Renal pelvis (tissue), 4 donors: ENCODE measurements around the gene PLD1. TPM values are rescaled to one million over a fixed set of nuclear protein-coding genes. Genes with fewer than 3 reads are reported as not detected.
A peak's percentile ranks its signal among the peaks of the same experiment; 100 is the strongest.

Experiments
- DNase-seq: peaks from one replicate; pipeline ENCODE4 v3.0.0-alpha.2; 2013
- polyA plus RNA-seq, 3 donors: library from polyadenylated mRNA; unstranded; fragments of 120-200 nt; gene quantifications; one replicate each; pipeline ENCODE4 v1.2.1, GENCODE V29; 2013; ENCODE audit not compliant: insufficient read length in 3 of 3

Gene PLD1
- polyA plus RNA-seq, 3 donors: 10.5 to 15.0 (median 11.0) TPM

- DNase-seq: no peak
Observed at GRCh38 chr3:171840811-171841619, 30.7 kb upstream of the PLD1 start.

GRCh38 chr3:171840445-171840810 lies 30.1 kb upstream of the PLD1 start:
- no peak for DNase-seq

DNA sequence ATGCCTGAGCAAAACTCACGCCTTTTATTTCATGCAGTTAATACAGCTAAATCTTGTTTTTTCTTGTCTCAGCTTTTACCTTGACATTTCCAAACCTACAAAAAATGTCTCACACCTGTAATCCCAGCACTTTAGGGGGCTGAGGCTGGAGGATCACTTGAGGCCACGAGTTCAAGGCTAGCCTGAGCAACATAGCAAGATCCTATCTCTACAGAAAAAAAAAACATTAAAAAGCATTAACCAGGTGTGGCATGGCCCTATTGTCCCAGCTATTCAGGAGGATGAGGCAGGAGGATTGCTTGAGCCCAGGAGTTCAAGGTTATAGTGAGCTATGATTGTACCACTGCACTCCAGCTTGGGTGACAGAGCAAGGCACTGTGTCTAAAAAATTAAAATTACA lies 29.0 kb upstream of the PLD1 start:
- no peak for DNase-seq

GRCh38 chr3:171838218-171838720 lies 28.0 kb upstream of the PLD1 start:
- peak; percentile 49 for DNase-seq

GRCh38 chr3:171837698-171838097 lies 27.4 kb upstream of the PLD1 start:
- no peak for DNase-seq

DNA sequence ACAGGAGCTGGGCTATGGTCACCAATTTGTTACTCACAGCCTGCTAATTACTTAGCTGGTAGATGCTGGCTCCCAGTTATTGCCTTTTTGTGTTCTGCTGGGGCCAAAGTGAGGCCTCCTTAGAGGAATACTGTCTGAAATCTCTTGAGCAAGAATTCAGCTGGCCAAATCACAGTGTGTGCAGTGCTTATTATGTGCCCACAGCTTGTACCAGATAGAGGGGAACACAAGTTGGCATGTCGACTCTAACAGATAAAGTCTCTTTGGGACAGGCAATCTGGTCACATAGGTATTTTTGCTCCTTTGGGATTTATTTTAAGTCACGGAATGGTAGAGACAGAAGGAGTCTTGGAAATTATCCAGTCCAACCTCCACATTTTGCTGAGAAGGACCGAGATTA lies 26.6 kb upstream of the PLD1 start:
- no peak for DNase-seq

- DNase-seq: no peak
Observed at GRCh38 chr3:171835613-171836012, 25.3 kb upstream of the PLD1 start.

DNA sequence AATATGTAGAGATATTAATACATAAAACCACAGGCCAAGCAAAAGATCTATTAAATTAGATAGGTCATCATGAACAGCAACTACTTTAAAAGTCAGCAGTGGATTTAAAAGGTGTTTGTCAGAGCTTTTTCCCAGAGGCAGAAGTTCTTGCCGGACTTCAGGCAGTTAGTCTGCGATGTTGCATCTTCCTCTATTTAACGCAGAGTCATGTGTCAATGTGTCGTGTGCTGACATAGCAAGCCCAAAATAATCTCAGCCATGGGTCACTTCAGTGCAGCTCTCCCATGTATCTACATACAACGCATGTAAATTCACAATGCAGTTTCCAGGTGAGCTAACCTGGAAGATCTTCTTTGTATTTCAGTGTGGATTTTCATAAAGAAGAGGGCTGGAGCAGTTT lies 24.8 kb upstream of the PLD1 start:
- DNase-seq: no peak

GRCh38 chr3:171834461-171834801 lies 24.1 kb upstream of the PLD1 start:
- DNase-seq: no peak

DNA sequence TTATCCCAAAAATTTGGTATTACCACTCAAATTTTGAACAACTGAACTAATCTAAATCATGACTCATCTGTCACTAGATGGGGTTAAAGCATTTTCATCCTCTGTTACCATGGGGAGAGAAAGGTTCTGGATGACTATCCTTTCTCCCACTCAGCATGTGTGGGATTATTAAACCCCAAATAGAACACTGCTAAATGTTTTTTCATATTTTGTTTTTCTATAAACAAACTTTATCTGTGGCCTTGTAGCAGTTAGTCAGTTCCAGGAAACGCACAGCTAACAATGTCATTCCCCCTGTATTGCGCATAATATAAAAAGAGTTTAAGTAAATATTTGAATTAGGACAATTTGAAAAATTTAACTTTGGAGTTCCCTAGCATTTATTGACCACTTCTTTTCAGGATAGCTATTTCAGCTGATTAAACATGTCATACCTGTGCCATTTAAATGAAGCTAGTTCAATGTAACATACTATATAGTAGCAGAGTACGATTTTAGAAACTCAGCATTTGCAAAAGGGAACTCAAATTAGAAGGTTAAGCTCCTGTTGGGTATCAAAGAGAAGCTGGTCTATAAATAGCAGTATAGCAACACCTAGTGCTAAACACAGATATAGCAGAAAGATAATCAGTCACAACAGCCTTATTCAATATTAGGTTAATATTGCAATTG lies 23.6 kb upstream of the PLD1 start:
- DNase-seq: no peak

GRCh38 chr3:171832989-171833388 lies 22.7 kb upstream of the PLD1 start:
- no peak for DNase-seq

GRCh38 chr3:171831936-171832335 lies 21.7 kb upstream of the PLD1 start:
- DNase-seq: no peak

DNA sequence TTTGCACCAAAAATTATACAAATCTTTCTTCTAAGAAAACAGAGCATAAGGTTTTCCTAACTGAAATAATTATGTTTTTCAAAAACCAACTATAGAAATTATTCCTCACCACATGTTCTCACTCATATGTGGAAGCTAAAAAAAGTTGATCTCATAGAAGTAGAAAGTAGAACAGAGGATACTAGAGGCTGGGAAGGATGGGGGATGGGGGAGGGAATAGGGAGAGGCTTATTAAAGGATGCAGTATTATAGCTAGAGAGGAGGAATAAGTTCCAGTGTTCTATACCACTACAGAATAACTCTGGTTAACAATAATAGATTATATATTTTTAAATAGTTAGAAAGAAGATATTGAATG lies 20.2 kb upstream of the PLD1 start:
- DNase-seq: no peak

GRCh38 chr3:171829841-171830517 lies 19.7 kb upstream of the PLD1 start:
- peak; percentile 49 for DNase-seq

GRCh38 chr3:171828902-171829770 lies 18.9 kb upstream of the PLD1 start:
- DNase-seq: no peak

DNA sequence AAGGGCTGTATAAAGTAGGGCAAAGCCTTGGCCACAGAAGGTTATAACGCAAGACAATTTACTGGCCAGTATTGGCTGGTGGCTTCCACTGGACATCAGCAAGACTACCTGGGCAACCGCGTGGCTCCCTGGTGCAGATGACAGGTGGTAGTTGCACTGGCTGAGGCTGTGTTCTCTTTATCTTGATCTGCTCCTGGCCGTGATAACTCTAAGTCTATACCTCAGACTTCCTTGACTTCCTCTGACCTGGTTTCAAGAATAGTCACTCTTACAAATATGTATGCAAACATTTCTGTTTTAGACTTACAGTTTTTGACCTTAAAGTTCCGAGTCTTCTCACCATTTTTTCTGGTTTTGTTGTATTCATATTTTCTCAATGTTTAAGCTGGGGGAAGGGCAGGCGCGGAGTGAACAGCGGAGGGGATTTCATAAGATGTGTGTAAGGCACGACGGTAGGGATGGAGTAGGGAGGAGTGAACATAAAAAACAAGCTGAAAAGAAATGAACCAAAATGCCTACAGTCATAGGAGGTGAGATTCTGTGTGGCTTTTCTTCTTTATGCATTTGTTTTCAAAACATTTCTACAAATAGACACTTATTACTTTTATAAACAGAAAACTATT lies 17.7 kb upstream of the PLD1 start:
- DNase-seq: no peak

- no peak for DNase-seq
Observed at GRCh38 chr3:171827385-171827784, 17.1 kb upstream of the PLD1 start.

DNA sequence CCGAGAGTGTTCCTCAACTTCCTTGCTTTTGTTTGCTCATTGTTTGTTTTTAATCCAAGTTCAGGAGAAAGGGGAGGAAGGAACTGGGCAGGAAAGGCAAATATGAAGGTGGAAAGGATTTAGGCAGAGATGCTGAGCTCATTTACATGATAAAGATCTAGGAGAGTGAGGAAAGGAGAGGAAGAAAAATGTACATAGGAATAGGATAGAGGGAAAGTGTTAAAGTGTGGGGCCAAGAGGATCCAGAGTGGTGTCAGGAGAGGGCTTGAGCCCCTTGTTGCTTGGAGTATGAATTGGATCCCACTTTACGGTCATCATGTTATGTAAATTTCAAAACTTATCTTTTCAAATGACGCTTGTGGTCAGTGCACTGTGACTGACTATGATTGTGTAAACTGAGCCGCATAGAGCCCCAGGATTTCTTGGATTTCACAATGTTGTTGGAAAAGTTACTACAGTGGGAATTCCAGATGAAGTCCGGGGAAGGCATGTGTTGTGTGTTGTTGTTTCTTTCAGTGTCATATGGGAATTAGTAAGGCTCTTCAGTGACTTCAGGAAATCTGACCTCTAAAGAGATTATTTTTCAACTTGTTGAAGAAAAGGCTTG lies 15.0 kb upstream of the PLD1 start:
- no peak for DNase-seq

- no peak for DNase-seq
Observed at GRCh38 chr3:171824824-171825221, 14.5 kb upstream of the PLD1 start.

DNA sequence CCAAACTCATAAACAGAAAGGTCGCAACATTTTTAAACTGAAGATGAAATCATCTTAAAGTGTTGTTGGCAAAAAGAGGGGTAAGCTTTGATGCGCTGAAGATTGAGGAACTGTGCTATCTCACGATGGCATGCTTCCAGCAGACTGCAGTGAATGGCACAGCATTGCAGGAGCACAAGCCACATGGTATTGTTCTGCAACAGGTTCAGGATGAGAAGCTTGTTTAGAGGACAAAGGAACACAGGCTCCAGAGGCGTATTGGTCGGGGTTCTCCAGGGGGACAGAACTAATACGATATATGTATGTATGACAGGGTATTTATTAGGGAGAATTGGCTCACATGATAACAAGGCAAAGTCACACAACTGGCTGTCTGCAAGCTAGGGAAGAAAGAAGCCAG lies 13.8 kb upstream of the PLD1 start:
- no peak for DNase-seq

GRCh38 chr3:171822431-171823106 lies 12.3 kb upstream of the PLD1 start:
- no peak for DNase-seq
